A673 (cell line): ENCODE data around the gene SIX1.

Source experiments
- EZH2 ChIP-seq: fragments of 200-600 bp; sonication (generic); IDR thresholded peaks from 2 replicates; pipeline ENCODE4 v1.6.1; 2017; ENCODE audit warnings: borderline replicate concordance, low read depth, mild to moderate bottlenecking, mixed read lengths, antibody characterized with exemption, low read length; ENCODE audit not compliant: poor library complexity, severe bottlenecking
- TF ChIP-seq, protein P1 (sequence below): fragments of 300-800, 200-600 bp; sonication (generic); conservative IDR thresholded peaks from 2 replicates; pipeline ENCODE4 v1.5.1; 2017; ENCODE audit warnings: low read depth, mild to moderate bottlenecking, antibody characterized with exemption, low read length, moderate library complexity, mixed read lengths

DNA sequence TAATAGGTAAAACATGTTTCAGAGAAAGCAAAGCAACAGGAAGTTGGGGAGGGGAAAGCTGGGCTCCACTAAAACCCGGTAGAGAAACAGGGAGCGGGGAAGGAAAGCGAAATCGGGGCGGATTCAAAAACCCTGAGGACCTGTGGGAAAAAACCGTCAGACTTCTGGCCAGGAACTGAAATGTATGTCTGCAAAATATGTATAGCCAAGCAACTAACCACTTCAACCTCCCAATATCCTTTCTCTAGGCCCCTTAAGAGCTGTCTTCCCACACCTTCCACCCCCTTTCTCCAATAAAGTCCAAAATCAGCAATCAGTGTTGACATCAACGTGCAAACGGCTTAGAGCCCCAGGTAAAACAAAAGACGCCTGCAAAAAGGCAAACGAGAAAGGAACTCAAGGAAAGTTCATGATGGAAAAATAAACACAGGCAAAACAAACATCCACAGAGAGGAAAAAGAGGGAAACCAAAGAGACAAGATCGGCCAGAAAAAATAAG is 32.8 kb downstream of the SIX1 start:
- TF ChIP-seq, protein P1, sequence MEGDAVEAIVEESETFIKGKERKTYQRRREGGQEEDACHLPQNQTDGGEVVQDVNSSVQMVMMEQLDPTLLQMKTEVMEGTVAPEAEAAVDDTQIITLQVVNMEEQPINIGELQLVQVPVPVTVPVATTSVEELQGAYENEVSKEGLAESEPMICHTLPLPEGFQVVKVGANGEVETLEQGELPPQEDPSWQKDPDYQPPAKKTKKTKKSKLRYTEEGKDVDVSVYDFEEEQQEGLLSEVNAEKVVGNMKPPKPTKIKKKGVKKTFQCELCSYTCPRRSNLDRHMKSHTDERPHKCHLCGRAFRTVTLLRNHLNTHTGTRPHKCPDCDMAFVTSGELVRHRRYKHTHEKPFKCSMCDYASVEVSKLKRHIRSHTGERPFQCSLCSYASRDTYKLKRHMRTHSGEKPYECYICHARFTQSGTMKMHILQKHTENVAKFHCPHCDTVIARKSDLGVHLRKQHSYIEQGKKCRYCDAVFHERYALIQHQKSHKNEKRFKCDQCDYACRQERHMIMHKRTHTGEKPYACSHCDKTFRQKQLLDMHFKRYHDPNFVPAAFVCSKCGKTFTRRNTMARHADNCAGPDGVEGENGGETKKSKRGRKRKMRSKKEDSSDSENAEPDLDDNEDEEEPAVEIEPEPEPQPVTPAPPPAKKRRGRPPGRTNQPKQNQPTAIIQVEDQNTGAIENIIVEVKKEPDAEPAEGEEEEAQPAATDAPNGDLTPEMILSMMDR: no peak
- TF ChIP-seq EZH2: no peak
